Spinal cord (tissue), 10 donors: ENCODE data around the gene PIK3R6. TPM values are rescaled to one million over a fixed set of nuclear protein-coding genes. Genes with fewer than 3 reads are reported as not detected.

ENCODE experiments used
- DNase-seq, 6 donors: peaks; one replicate each; pipeline versions ENCODE4 v3.0.0 to v3.0.0-alpha.2; 2013 to 2015; ENCODE audit warnings: low spot score in 6 of 6, low read depth in 4 of 6
- H3K27ac ChIP-seq: one replicate; pipeline ENCODE4 v1.5.1; 2013; ENCODE audit warnings: low read depth, low read length, control low read depth
- H3K27me3 ChIP-seq: one replicate; pipeline ENCODE4 v1.6.1; 2013; ENCODE audit warnings: low read length; ENCODE audit not compliant: control insufficient read depth, insufficient read depth
- H3K36me3 ChIP-seq: one replicate; pipeline ENCODE4 v1.6.1; 2013; ENCODE audit warnings: low read length; ENCODE audit not compliant: control insufficient read depth, insufficient read depth
- H3K4me1 ChIP-seq: one replicate; pipeline ENCODE4 v1.6.1; 2013; ENCODE audit warnings: low read length; ENCODE audit not compliant: control insufficient read depth, insufficient read depth
- H3K4me3 ChIP-seq: one replicate; pipeline ENCODE4 v1.5.1; 2013; ENCODE audit warnings: low read depth, low read length, control low read depth
- H3K9me3 ChIP-seq: one replicate; pipeline ENCODE4 v1.6.1; 2013; ENCODE audit warnings: low read length; ENCODE audit not compliant: control insufficient read depth, insufficient read depth
- WGBS: methylation state at CpG from one replicate; pipeline ENCODE4 v1.1.5; 2013; ENCODE audit warnings: missing lambda C conversion rate; ENCODE audit not compliant: insufficient coverage; 5-methylcytosine and 5-hydroxymethylcytosine counted together
- polyA plus RNA-seq, 2 donors: library from polyadenylated mRNA; unstranded; fragments of 120-200 nt; gene quantifications; one replicate each; pipeline ENCODE4 v1.2.1, GENCODE V29; 2013; ENCODE audit not compliant: insufficient read length in 2 of 2
- total RNA-seq, 2 donors: library from RNA; depleted of rRNA in 1 of 2; stranded (reverse); fragments of 120-200 nt in 1 of 2; fragments of >200 nt in 1 of 2; gene quantifications; one replicate each; pipeline versions ENCODE4 v1.2.3 to v1.2.4, GENCODE V29; 2013 to 2014
- donor health status: healthy.

PIK3R6 gene
- total and polyA plus RNA-seq, 4 donors: 0.50 to 4.7 (median 2.1) TPM

GRCh38 chr17:8789743-8790142, 77.7 kb downstream of the PIK3R6 start:
- 39% methylated on average over 7 of the region's 10 CpGs for WGBS

GRCh38 chr17:8788998-8789397, 78.5 kb downstream of the PIK3R6 start:
- DNase-seq: no peak
- no peak overlapping the region for H3K27ac ChIP-seq
- WGBS: no CpG with 5 or more reads among the region's 2 CpGs
- H3K27me3 ChIP-seq: no peaks in the 10 kb centered on the region
- peaks cover 9% of the 10 kb centered on the region for H3K4me1 ChIP-seq
- H3K4me3 ChIP-seq: no peak overlapping the region
- H3K36me3 ChIP-seq: no peaks in the 10 kb centered on the region
- H3K9me3 ChIP-seq: peaks cover 2% of the 10 kb centered on the region

More at GRCh38 chr17:8789743-8790142, 77.7 kb downstream of the PIK3R6 start:
- peaks cover 2% of the 10 kb centered on the region for H3K9me3 ChIP-seq
- H3K36me3 ChIP-seq: no peaks in the 10 kb centered on the region
- H3K27ac ChIP-seq: no peak overlapping the region
- DNase-seq: no peak
- H3K4me3 ChIP-seq: no peak overlapping the region
- H3K4me1 ChIP-seq: peaks cover 9% of the 10 kb centered on the region
- no peaks in the 10 kb centered on the region for H3K27me3 ChIP-seq

- Histone ChIP-seq H3K36me3 (no peaks in the 10 kb centered on the region), H3K9me3 (no peaks in the 10 kb centered on the region), H3K27ac (no peak overlapping the region), H3K4me3 (no peak overlapping the region), H3K4me1 (peaks cover 9% of the 10 kb centered on the region), H3K27me3 (no peaks in the 10 kb centered on the region)
- WGBS: 43% methylated on average over 13 of the region's 19 CpGs
- peak; percentile 33 to 89 (median 48) for DNase-seq
These were observed 81.7 kb downstream of the PIK3R6 start for GRCh38 chr17:8785547-8786413.

DNA sequence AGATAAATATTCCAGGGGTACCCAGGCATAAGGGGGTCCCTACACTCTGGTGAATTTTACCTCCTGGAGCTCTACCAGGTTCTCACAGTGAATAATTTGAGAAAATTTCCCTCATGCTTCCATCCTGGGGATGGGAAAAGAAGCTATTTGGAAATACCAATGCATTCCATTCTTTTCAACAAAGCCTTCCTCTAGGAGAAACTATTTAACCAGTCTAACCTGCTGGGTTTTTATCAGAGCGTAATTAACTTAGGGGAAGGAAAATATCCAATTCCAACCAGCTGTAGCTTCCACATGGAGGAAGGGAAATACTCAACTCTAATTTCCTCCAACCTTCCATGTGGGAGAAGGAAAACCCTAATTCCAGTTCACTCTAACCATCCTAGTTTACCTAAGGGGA, 85.3 kb downstream of the PIK3R6 start:
- Histone ChIP-seq H3K4me1 (peaks cover 9% of the 10 kb centered on the region), H3K36me3 (no peaks in the 10 kb centered on the region), H3K9me3 (no peaks in the 10 kb centered on the region), H3K27ac (no peak overlapping the region), H3K4me3 (no peak overlapping the region), H3K27me3 (no peaks in the 10 kb centered on the region)
- no CpG with 5 or more reads among the region's 1 CpG for WGBS
- DNase-seq: no peak

GRCh38 chr17:8781776-8782175, 85.7 kb downstream of the PIK3R6 start:
- Histone ChIP-seq H3K4me3 (no peak overlapping the region), H3K36me3 (no peaks in the 10 kb centered on the region), H3K4me1 (peaks cover 9% of the 10 kb centered on the region), H3K9me3 (no peaks in the 10 kb centered on the region), H3K27ac (no peak overlapping the region), H3K27me3 (no peaks in the 10 kb centered on the region)
- WGBS: 100% methylated on average over 4 of the region's 4 CpGs
- no peak for DNase-seq

GRCh38 chr17:8776881-8777280, 90.6 kb downstream of the PIK3R6 start:
- no peaks in the 10 kb centered on the region for H3K9me3 ChIP-seq
- no peak overlapping the region for H3K4me3 ChIP-seq
- H3K27ac ChIP-seq: no peak overlapping the region
- no peaks in the 10 kb centered on the region for H3K27me3 ChIP-seq
- no peaks in the 10 kb centered on the region for H3K4me1 ChIP-seq
- no CpG with 5 or more reads among the region's 1 CpG for WGBS
- DNase-seq: no peak
- no peaks in the 10 kb centered on the region for H3K36me3 ChIP-seq

DNA sequence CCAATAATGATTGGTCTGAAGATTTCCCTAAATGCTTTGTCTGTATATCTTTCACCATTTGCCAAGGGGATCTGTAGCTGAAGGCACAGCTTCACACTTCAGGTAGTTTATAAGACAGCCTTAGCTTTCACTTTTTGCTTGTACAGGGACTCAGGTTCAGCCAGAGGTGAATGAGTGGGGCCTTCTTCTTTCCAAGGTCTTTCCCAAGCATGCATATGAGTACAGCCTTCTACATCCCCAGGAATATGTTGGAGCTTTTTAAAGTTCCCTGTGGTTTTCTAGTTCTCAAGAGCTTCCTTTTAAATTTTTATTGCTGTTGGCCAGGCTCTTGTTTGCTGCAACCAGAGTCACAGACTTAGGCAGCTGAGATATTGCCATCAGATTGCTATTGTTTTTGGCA, 91.2 kb downstream of the PIK3R6 start:
- no peaks in the 10 kb centered on the region for H3K9me3 ChIP-seq
- no peaks in the 10 kb centered on the region for H3K36me3 ChIP-seq
- peak in 1 of 6 donors; percentile 16 for DNase-seq
- H3K4me1 ChIP-seq: no peaks in the 10 kb centered on the region
- no peaks in the 10 kb centered on the region for H3K27me3 ChIP-seq
- no peak overlapping the region for H3K4me3 ChIP-seq
- no peak overlapping the region for H3K27ac ChIP-seq

DNA sequence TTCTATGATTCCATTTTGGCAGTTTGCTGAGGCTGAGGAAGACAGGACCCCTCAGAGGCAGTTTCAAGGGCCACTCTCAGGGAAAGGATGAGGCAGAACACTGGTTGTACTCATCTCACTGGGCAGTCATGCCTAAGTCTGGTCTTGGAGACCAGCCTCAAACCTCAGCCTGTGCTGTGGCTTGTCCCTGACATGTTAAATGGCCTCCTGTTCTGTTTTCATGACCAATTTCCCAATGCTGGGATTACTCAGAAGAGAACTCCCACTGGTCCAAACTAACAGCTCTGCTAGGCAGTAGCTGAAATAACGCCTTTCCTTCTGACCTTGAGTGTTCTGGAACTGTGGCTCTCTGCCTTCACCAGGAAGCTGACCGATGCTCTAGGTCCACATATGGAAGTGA, 100.7 kb downstream of the PIK3R6 start:
- Histone ChIP-seq H3K27ac (no peak overlapping the region), H3K27me3 (no peaks in the 10 kb centered on the region), H3K36me3 (no peaks in the 10 kb centered on the region), H3K4me3 (no peak overlapping the region), H3K4me1 (no peaks in the 10 kb centered on the region), H3K9me3 (no peaks in the 10 kb centered on the region)
- WGBS: 100% methylated on average over 1 of the region's 2 CpGs
- no peak for DNase-seq

- Histone ChIP-seq H3K27me3 (no peaks in the 10 kb centered on the region), H3K4me1 (no peaks in the 10 kb centered on the region), H3K4me3 (no peak overlapping the region), H3K27ac (no peak overlapping the region), H3K36me3 (no peaks in the 10 kb centered on the region), H3K9me3 (no peaks in the 10 kb centered on the region)
- no peak for DNase-seq
- no CpG with 5 or more reads among the region's 8 CpGs for WGBS
These were observed 105.5 kb downstream of the PIK3R6 start for GRCh38 chr17:8762012-8762411.

- Histone ChIP-seq H3K27ac (no peak within 1 kb of the TSS), H3K27me3 (peaks cover 3% of the 10 kb centered on the region), H3K9me3 (no peaks in the 10 kb centered on the region), H3K4me1 (no peaks in the 10 kb centered on the region), H3K4me3 (no peak within 1 kb of the TSS), H3K36me3 (no peaks in the 10 kb centered on the region)
- DNase-seq: no peak
- WGBS: 96% methylated on average over 12 of the region's 15 CpGs
These were observed 109.3 kb downstream of the PIK3R6 start, which contains the start of gene SPDYE4 for GRCh38 chr17:8758137-8758596. SPDYE4 (minus strand) TSS chr17:8758546; CDS start chr17:8758382, 164 bp downstream.
